BLaER1 treated with 17β-estradiol and CSF1 and Interleukin-3, amounts not matched to agents 10 nM and 100 nM (cell line): ENCODE measurements around the gene ADAMTSL1.

Source experiments
- H3K27ac ChIP-seq, 11 experiments: shearing (Covaris generic); formaldehyde crosslinking; 2 replicates each; pipeline ENCODE4 v1.8.1; 2022
- H3K27me3 ChIP-seq, 11 experiments: shearing (Covaris generic); formaldehyde crosslinking; 2 replicates each; pipeline ENCODE4 v1.8.1; 2022
- H3K36me3 ChIP-seq, 11 experiments: shearing (Covaris generic); formaldehyde crosslinking; 2 replicates each; pipeline ENCODE4 v1.8.1; 2022
- H3K4me1 ChIP-seq, 10 experiments: shearing (Covaris generic); formaldehyde crosslinking; 2 replicates each; pipeline ENCODE4 v1.8.1; 2022
- H3K4me2 ChIP-seq, 11 experiments: shearing (Covaris generic); formaldehyde crosslinking; 2 replicates each; pipeline ENCODE4 v1.8.1; 2022
- H3K4me3 ChIP-seq, 10 experiments: shearing (Covaris generic); formaldehyde crosslinking; 2 replicates each; pipeline ENCODE4 v1.8.1; 2022
- H3K9ac ChIP-seq, 11 experiments: shearing (Covaris generic); formaldehyde crosslinking; 2 replicates each; pipeline ENCODE4 v1.8.1; 2022
- H3K9me3 ChIP-seq, 11 experiments: shearing (Covaris generic); formaldehyde crosslinking; replicated peaks in 1 of 11; 2 replicates each; pipeline ENCODE4 v1.8.1; 2022
- H4K20me1 ChIP-seq, 11 experiments: shearing (Covaris generic); formaldehyde crosslinking; 2 replicates each; pipeline ENCODE4 v1.8.1; 2022
- Cebpa-rat ChIP-seq, 11 experiments: shearing (Covaris generic); IDR thresholded peaks; 2 replicates each; pipeline ENCODE4 v1.8.1; 2022

Gene ADAMTSL1

GRCh38 chr9:18770131-18770908, 296.4 kb downstream of the ADAMTSL1 start:
- Histone ChIP-seq H3K4me2 (no peak overlapping the region), H3K4me3 (no peak overlapping the region), H3K36me3 (no peaks in the 10 kb centered on the region), H3K27ac (no peak overlapping the region), H3K27me3 (no peaks in the 10 kb centered on the region; a peak in 1 of 22 replicates), H3K4me1 (no peaks in the 10 kb centered on the region), H4K20me1 (no peaks in the 10 kb centered on the region), H3K9ac (no peak overlapping the region), H3K9me3 (no peaks in the 10 kb centered on the region)
- TF ChIP-seq Cebpa-rat (IDR thresholded peaks at IDR 0.05) = no peak

- Histone ChIP-seq H3K9ac (no peak overlapping the region), H3K36me3 (no peaks in the 10 kb centered on the region), H3K4me3 (no peak overlapping the region), H4K20me1 (no peaks in the 10 kb centered on the region), H3K27ac (no peak overlapping the region), H3K4me1 (no peaks in the 10 kb centered on the region), H3K4me2 (no peak overlapping the region), H3K27me3 (no peaks in the 10 kb centered on the region; a peak in 1 of 22 replicates), H3K9me3 (peaks cover 0 to 5% (median 0%) of the 10 kb centered on the region in 11 experiments; a peak in 1 of 22 replicates)
- no peak for TF ChIP-seq Cebpa-rat (IDR thresholded peaks at IDR 0.05)
Measured at GRCh38 chr9:18771011-18771410, 297.1 kb downstream of the ADAMTSL1 start.

- Histone ChIP-seq H3K27me3 (no peaks in the 10 kb centered on the region; a peak in 1 of 22 replicates), H3K9ac (no peak overlapping the region), H3K4me3 (no peak overlapping the region), H3K4me2 (no peak overlapping the region), H3K27ac (no peak overlapping the region), H3K36me3 (no peaks in the 10 kb centered on the region), H3K9me3 (peaks cover 0 to 12% (median 5%) of the 10 kb centered on the region in 11 experiments; a peak in 19 of 22 replicates), H4K20me1 (no peaks in the 10 kb centered on the region), H3K4me1 (no peaks in the 10 kb centered on the region)
- TF ChIP-seq Cebpa-rat (IDR thresholded peaks at IDR 0.05) = no peak
Measured at GRCh38 chr9:18771763-18772162, 297.8 kb downstream of the ADAMTSL1 start.

- Histone ChIP-seq H4K20me1 (no peaks in the 10 kb centered on the region), H3K4me3 (no peak overlapping the region), H3K9me3 (peaks cover 9 to 23% (median 15%) of the 10 kb centered on the region in 11 experiments; a peak in 20 of 22 replicates), H3K36me3 (no peaks in the 10 kb centered on the region), H3K27ac (no peak overlapping the region), H3K27me3 (no peaks in the 10 kb centered on the region; a peak in 1 of 22 replicates), H3K4me2 (no peak overlapping the region), H3K9ac (no peak overlapping the region), H3K4me1 (no peaks in the 10 kb centered on the region)
- no peak for TF ChIP-seq Cebpa-rat (IDR thresholded peaks at IDR 0.05)
Measured at GRCh38 chr9:18775241-18775640, 301.3 kb downstream of the ADAMTSL1 start.

GRCh38 chr9:18775930-18776329, 302.0 kb downstream of the ADAMTSL1 start:
- Histone ChIP-seq H4K20me1 (no peaks in the 10 kb centered on the region), H3K9me3 (peaks cover 9 to 23% (median 15%) of the 10 kb centered on the region in 11 experiments; a peak in 20 of 22 replicates), H3K9ac (no peak overlapping the region), H3K36me3 (no peaks in the 10 kb centered on the region), H3K4me2 (no peak overlapping the region), H3K27ac (no peak overlapping the region), H3K4me1 (no peaks in the 10 kb centered on the region), H3K4me3 (no peak overlapping the region), H3K27me3 (no peaks in the 10 kb centered on the region; a peak in 1 of 22 replicates)
- no peak for TF ChIP-seq Cebpa-rat (IDR thresholded peaks at IDR 0.05)

- Histone ChIP-seq H3K27ac (no peak overlapping the region), H3K27me3 (no peaks in the 10 kb centered on the region), H3K9ac (no peak overlapping the region), H3K4me2 (no peak overlapping the region), H3K4me3 (no peak overlapping the region), H3K36me3 (no peaks in the 10 kb centered on the region), H4K20me1 (no peaks in the 10 kb centered on the region), H3K4me1 (no peaks in the 10 kb centered on the region), H3K9me3 (peaks cover 9 to 23% (median 15%) of the 10 kb centered on the region in 11 experiments; a peak in 20 of 22 replicates)
- no peak for TF ChIP-seq Cebpa-rat (IDR thresholded peaks at IDR 0.05)
Measured at GRCh38 chr9:18776836-18777820, 303.2 kb downstream of the ADAMTSL1 start.

- no peak overlapping the region for H3K4me3 ChIP-seq
- H3K27me3 ChIP-seq = no peaks in the 10 kb centered on the region
- H3K27ac ChIP-seq = no peak overlapping the region
- H4K20me1 ChIP-seq = no peaks in the 10 kb centered on the region
- no peak overlapping the region for H3K4me2 ChIP-seq
- peaks cover 9 to 23% (median 15%) of the 10 kb centered on the region in 11 experiments; a peak in 20 of 22 replicates for H3K9me3 ChIP-seq
- H3K9ac ChIP-seq = no peak overlapping the region
- H3K36me3 ChIP-seq = no peaks in the 10 kb centered on the region
- no peaks in the 10 kb centered on the region for H3K4me1 ChIP-seq
- TF ChIP-seq Cebpa-rat (IDR thresholded peaks at IDR 0.05) = no peak
Measured at GRCh38 chr9:18778147-18778546, 304.2 kb downstream of the ADAMTSL1 start.

GRCh38 chr9:18778846-18779245, 304.9 kb downstream of the ADAMTSL1 start:
- Histone ChIP-seq H3K4me1 (no peaks in the 10 kb centered on the region), H3K4me3 (no peak overlapping the region), H3K27me3 (no peaks in the 10 kb centered on the region), H4K20me1 (no peaks in the 10 kb centered on the region), H3K36me3 (no peaks in the 10 kb centered on the region), H3K27ac (no peak overlapping the region), H3K9ac (no peak overlapping the region), H3K4me2 (no peak overlapping the region), H3K9me3 (peaks cover 9 to 23% (median 15%) of the 10 kb centered on the region in 11 experiments; a peak in 20 of 22 replicates)
- no peak for TF ChIP-seq Cebpa-rat (IDR thresholded peaks at IDR 0.05)

GRCh38 chr9:18783909-18784308, 310.0 kb downstream of the ADAMTSL1 start:
- Histone ChIP-seq H3K27me3 (no peaks in the 10 kb centered on the region), H4K20me1 (no peaks in the 10 kb centered on the region), H3K27ac (no peak overlapping the region), H3K4me3 (no peak overlapping the region), H3K9me3 (no peaks in the 10 kb centered on the region), H3K4me1 (no peaks in the 10 kb centered on the region), H3K36me3 (no peaks in the 10 kb centered on the region), H3K9ac (no peak overlapping the region), H3K4me2 (no peak overlapping the region)
- no peak for TF ChIP-seq Cebpa-rat (IDR thresholded peaks at IDR 0.05)
